Naive thymus-derived CD8-positive, alpha-beta T cell (primary cell): Measurements from ENCODE around the gene SERINC2. TPM values are rescaled to one million over a fixed set of nuclear protein-coding genes. Genes with fewer than 3 reads are reported as not detected.
"Not testable (repeated sequence)": the region's sequence is repeated elsewhere in the genome, so short reads cannot be mapped to it uniquely, and the experiment has no call there.

Experiments
- ATAC-seq, 2 donors: fragments of 150-1000 bp; cut with Tn5 transposase in 1 of 2; sonication (Bioruptor Pico), chemical (Tn5 transposase) in 1 of 2; 1 replicate in 1 of 2; 2 replicates in 1 of 2; pipeline ENCODE4 v1.10.0; 2021; ENCODE audit warnings: mild to moderate bottlenecking in 2 of 2, moderate library complexity in 2 of 2
- POLR2A ChIA-PET: fragments of 350-600 bp; sonication (Branson Sonifier 250); formaldehyde crosslinking; loops from one replicate; lab custom pipeline; 2021; ENCODE audit warnings: antibody characterized with exemption; lab: Charles Lee
- DNase-seq, 10 donors: peaks; one replicate each; pipeline versions ENCODE4 v3.0.0 to v3.0.0-alpha.2; 2020 to 2022
- H3K27ac Mint-ChIP-seq, 10 donors: one replicate each; pipeline ENCODE4 v1.8.0; 2020 to 2022; ENCODE audit warnings: mild to moderate bottlenecking in 10 of 10, mixed read lengths in 10 of 10, moderate library complexity in 4 of 10, inconsistent platforms in 1 of 10
- H3K27me3 Mint-ChIP-seq, 5 donors: one replicate each; pipeline ENCODE4 v1.8.0; 2021 to 2022; ENCODE audit warnings: mixed read lengths in 5 of 5
- H3K36me3 Mint-ChIP-seq, 3 donors: one replicate each; pipeline ENCODE4 v1.8.0; 2020 to 2022; ENCODE audit warnings: mixed read lengths in 3 of 3, mild to moderate bottlenecking in 2 of 3, inconsistent platforms in 1 of 3
- H3K4me1 Mint-ChIP-seq, 4 donors: one replicate each; pipeline ENCODE4 v1.8.0; 2021 to 2022; ENCODE audit warnings: mixed read lengths in 4 of 4
- H3K4me3 Mint-ChIP-seq, 10 donors: one replicate each; pipeline ENCODE4 v1.8.0; 2020 to 2022; ENCODE audit warnings: mild to moderate bottlenecking in 10 of 10, mixed read lengths in 10 of 10, moderate library complexity in 6 of 10, inconsistent platforms in 1 of 10
- H3K9me3 Mint-ChIP-seq, 9 donors: one replicate each; pipeline ENCODE4 v1.8.0; 2020 to 2022; ENCODE audit warnings: mixed read lengths in 9 of 9, mild to moderate bottlenecking in 3 of 9, inconsistent platforms in 1 of 9, moderate library complexity in 1 of 9
- polyA plus RNA-seq, 3 donors: library from polyadenylated mRNA; unstranded; fragments of 300-500 nt; fragmentation: Illumina TruSeq; gene quantifications; one replicate each; pipeline ENCODE4 v1.2.3, GENCODE V29; 2021
- total RNA-seq, 8 experiments: library from RNA in 2 of 8; stranded (reverse) in 2 of 8; gene quantifications; one replicate each; pipeline ENCODE4 v1.2.3 and lab custom pipeline; 2021 to 2026

The SERINC2 gene
- total and polyA plus RNA-seq, 5 experiments from 2014 or later = not detected

GRCh38 chr1:31374511-31375196 lies 38.4 kb upstream of the SERINC2 start:
- Mint-ChIP-seq H3K4me3 (peak overlapping the region in 6 of 10 donors; percentile 14 to 96 (median 60)), H3K36me3 (no peaks in the 10 kb centered on the region), H3K27me3 (peaks cover 0 to 2% (median 0%) of the 10 kb centered on the region in 5 donors), H3K9me3 (no peaks in the 10 kb centered on the region), H3K27ac (no peak overlapping the region), H3K4me1 (peaks cover 11 to 22% (median 17%) of the 10 kb centered on the region in 4 donors)
- ATAC-seq = no peak
- DNase-seq = no peak
- POLR2A ChIA-PET = no interaction called here

- H3K27ac Mint-ChIP-seq = peak overlapping the region in 1 of 10 donors; percentile 3
- peaks cover 0 to 12% (median 3%) of the 10 kb centered on the region in 5 donors for H3K27me3 Mint-ChIP-seq
- POLR2A ChIA-PET = no interaction called here
- no peaks in the 10 kb centered on the region for H3K9me3 Mint-ChIP-seq
- peak overlapping the region in 2 of 10 donors; percentile 11 to 59 for H3K4me3 Mint-ChIP-seq
- no peaks in the 10 kb centered on the region for H3K36me3 Mint-ChIP-seq
- H3K4me1 Mint-ChIP-seq = peaks cover 11 to 22% (median 17%) of the 10 kb centered on the region in 4 donors
- no peak for ATAC-seq
- DNase-seq = no peak
Measured at GRCh38 chr1:31376375-31377134, 36.5 kb upstream of the SERINC2 start.

- DNase-seq (no peak), ATAC-seq (no peak)
- Mint-ChIP-seq H3K36me3 (no peaks in the 10 kb centered on the region), H3K4me3 (no peak overlapping the region), H3K9me3 (no peaks in the 10 kb centered on the region), H3K27me3 (peaks cover 5 to 19% (median 8%) of the 10 kb centered on the region in 5 donors), H3K27ac (no peak overlapping the region), H3K4me1 (peaks cover 10 to 18% (median 14%) of the 10 kb centered on the region in 4 donors)
- POLR2A ChIA-PET = no interaction called here
Measured at GRCh38 chr1:31377364-31377863, 35.6 kb upstream of the SERINC2 start.

GRCh38 chr1:31378001-31378400 lies 35.0 kb upstream of the SERINC2 start:
- DNase-seq = no peak
- H3K36me3 Mint-ChIP-seq = no peaks in the 10 kb centered on the region
- H3K27ac Mint-ChIP-seq = no peak overlapping the region
- no peak overlapping the region for H3K4me3 Mint-ChIP-seq
- peaks cover 9 to 24% (median 13%) of the 10 kb centered on the region in 5 donors for H3K27me3 Mint-ChIP-seq
- no peak for ATAC-seq
- peaks cover 5 to 13% (median 9%) of the 10 kb centered on the region in 4 donors for H3K4me1 Mint-ChIP-seq
- POLR2A ChIA-PET = no interaction called here
- H3K9me3 Mint-ChIP-seq = no peaks in the 10 kb centered on the region

- Mint-ChIP-seq H3K4me3 (no peak overlapping the region), H3K9me3 (no peaks in the 10 kb centered on the region), H3K4me1 (no peaks in the 10 kb centered on the region), H3K36me3 (no peaks in the 10 kb centered on the region), H3K27ac (no peak overlapping the region), H3K27me3 (peaks cover 9 to 37% (median 19%) of the 10 kb centered on the region in 5 donors)
- no peak for ATAC-seq
- POLR2A ChIA-PET = no interaction called here
- DNase-seq = no peak
Measured at GRCh38 chr1:31380181-31380580, 32.8 kb upstream of the SERINC2 start.

- POLR2A ChIA-PET = no interaction called here
- DNase-seq (no peak), ATAC-seq (no peak)
- Mint-ChIP-seq H3K4me3 (no peak overlapping the region), H3K4me1 (no peaks in the 10 kb centered on the region), H3K27me3 (peaks cover 11 to 51% (median 34%) of the 10 kb centered on the region in 5 donors), H3K27ac (no peak overlapping the region), H3K9me3 (peaks cover 0 to 2% (median 0%) of the 10 kb centered on the region in 9 donors), H3K36me3 (no peaks in the 10 kb centered on the region)
Measured at GRCh38 chr1:31381394-31382294, 31.4 kb upstream of the SERINC2 start.

GRCh38 chr1:31382379-31382989 lies 30.5 kb upstream of the SERINC2 start:
- Mint-ChIP-seq H3K36me3 (peaks cover 0 to 2% (median 0%) of the 10 kb centered on the region in 3 donors), H3K4me3 (no peak overlapping the region), H3K9me3 (peaks cover 0 to 2% (median 0%) of the 10 kb centered on the region in 9 donors), H3K4me1 (no peaks in the 10 kb centered on the region), H3K27me3 (peaks cover 11 to 57% (median 42%) of the 10 kb centered on the region in 5 donors), H3K27ac (no peak overlapping the region)
- DNase-seq (no peak), ATAC-seq (no peak)
- POLR2A ChIA-PET = no interaction called here

- Mint-ChIP-seq H3K27me3 (peaks cover 14 to 64% (median 46%) of the 10 kb centered on the region in 5 donors), H3K36me3 (peaks cover 0 to 2% (median 0%) of the 10 kb centered on the region in 3 donors), H3K9me3 (peaks cover 0 to 2% (median 0%) of the 10 kb centered on the region in 9 donors), H3K4me3 (no peak overlapping the region), H3K27ac (no peak overlapping the region), H3K4me1 (no peaks in the 10 kb centered on the region)
- POLR2A ChIA-PET = no interaction called here
- ATAC-seq (no peak), DNase-seq (no peak)
Measured at GRCh38 chr1:31383967-31384366, 29.0 kb upstream of the SERINC2 start.

- H3K9me3 Mint-ChIP-seq, POLR2A ChIA-PET, ATAC-seq, H3K4me3 Mint-ChIP-seq, H3K36me3 Mint-ChIP-seq, DNase-seq, H3K4me1 Mint-ChIP-seq, H3K27ac Mint-ChIP-seq: not testable (repeated sequence)
- H3K27me3 Mint-ChIP-seq = peaks cover 14 to 63% (median 41%) of the 10 kb centered on the region in 5 donors
Measured at GRCh38 chr1:31386576-31387243, 26.3 kb upstream of the SERINC2 start.

- Mint-ChIP-seq H3K4me1 (no peaks in the 10 kb centered on the region), H3K27me3 (peaks cover 6 to 54% (median 33%) of the 10 kb centered on the region in 5 donors), H3K9me3 (peaks cover 0 to 2% (median 0%) of the 10 kb centered on the region in 9 donors), H3K4me3 (no peak overlapping the region), H3K27ac (peak overlapping the region in 1 of 10 donors; percentile 40), H3K36me3 (peaks cover 0 to 2% (median 0%) of the 10 kb centered on the region in 3 donors)
- no peak for ATAC-seq
- POLR2A ChIA-PET = no interaction called here
- no peak for DNase-seq
Measured at GRCh38 chr1:31387612-31388011, 25.4 kb upstream of the SERINC2 start.

- no peak overlapping the region for H3K4me3 Mint-ChIP-seq
- H3K9me3 Mint-ChIP-seq = peaks cover 0 to 2% (median 0%) of the 10 kb centered on the region in 9 donors
- peaks cover 4 to 34% (median 23%) of the 10 kb centered on the region in 5 donors for H3K27me3 Mint-ChIP-seq
- DNase-seq = no peak
- POLR2A ChIA-PET = no interaction called here
- no peak for ATAC-seq
- H3K27ac Mint-ChIP-seq = no peak overlapping the region
- H3K4me1 Mint-ChIP-seq = peaks cover 0 to 5% (median 5%) of the 10 kb centered on the region in 4 donors
- peaks cover 0 to 2% (median 0%) of the 10 kb centered on the region in 3 donors for H3K36me3 Mint-ChIP-seq
Measured at GRCh38 chr1:31389616-31390015, 23.4 kb upstream of the SERINC2 start.
